ENCODE results near the gene SCN1A. TPM values are rescaled to one million over a fixed set of nuclear protein-coding genes. Genes with fewer than 3 reads are reported as not detected.

SCN1A gene
- total and polyA plus RNA-seq, 3 donors from 2014 or later = 0.04 to 0.31 (median 0.24) TPM

GRCh38 chr2:166155589-166155988 lies 27.8 kb upstream of the SCN1A start:
- H3K36me3 ChIP-seq (ENCODE audit: low read depth, missing control alignments) = no peaks in the 10 kb centered on the region
- WGBS, 2 donors = 52 to 67% methylated on average over 2 of the region's 2 CpGs
- TF ChIP-seq CTCF (IDR thresholded peaks at IDR 0.05) (no peak), POLR2A (IDR thresholded peaks at IDR 0.05) (no peak)
- H3K27me3 ChIP-seq = no peaks in the 10 kb centered on the region
- no peak for DNase-seq
- H3K4me3 ChIP-seq = no peak overlapping the region
- H3K4me1 ChIP-seq = no peaks in the 10 kb centered on the region
- intact Hi-C loops (cut with DNase I; ENCODE audit: low total_unique reads) = no loop called here
- no peaks in the 10 kb centered on the region for H3K9me3 ChIP-seq
- no peak overlapping the region for H3K27ac ChIP-seq

DNA sequence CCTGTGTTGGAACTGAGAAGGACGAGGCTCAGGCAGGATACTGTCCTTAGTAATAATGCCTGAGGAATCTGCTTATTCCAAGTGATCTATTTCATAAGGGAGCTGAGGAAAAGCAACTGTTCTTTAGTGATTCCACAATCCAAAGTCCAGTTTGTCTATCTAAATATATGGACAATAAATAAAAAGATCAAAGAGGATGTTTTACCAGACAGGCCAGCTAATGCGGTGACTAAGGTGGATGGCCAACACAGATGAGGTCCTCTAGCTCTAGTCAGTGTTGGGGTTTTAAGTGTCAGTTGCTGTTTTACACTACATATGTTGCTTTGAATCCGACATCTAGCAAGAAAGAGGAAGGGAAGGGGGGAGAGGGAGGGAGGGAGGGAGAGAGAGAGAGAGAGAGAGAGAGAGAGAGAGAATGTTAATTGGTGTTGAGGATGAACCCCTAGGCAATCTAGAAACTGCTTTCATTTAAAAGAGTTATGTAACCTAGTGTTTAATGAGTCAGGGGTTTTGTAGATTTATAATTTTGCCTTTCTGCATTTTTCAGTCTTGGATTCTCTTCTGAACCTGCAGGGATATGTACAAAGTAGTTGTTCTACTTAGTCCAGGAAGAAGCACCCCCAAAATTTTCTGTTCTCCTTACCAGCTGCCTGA lies 27.0 kb upstream of the SCN1A start:
- Histone ChIP-seq H3K27me3 (no peaks in the 10 kb centered on the region), H3K4me3 (no peak overlapping the region), H3K4me1 (no peaks in the 10 kb centered on the region), H3K9me3 (no peaks in the 10 kb centered on the region), H3K27ac (no peak overlapping the region), H3K36me3 (ENCODE audit: low read depth, missing control alignments) (no peaks in the 10 kb centered on the region)
- intact Hi-C loops (cut with DNase I; ENCODE audit: low total_unique reads) = no loop called here
- no peak for DNase-seq
- WGBS, 2 donors = 64 to 75% methylated on average over 3 of the region's 3 CpGs
- TF ChIP-seq CTCF (IDR thresholded peaks at IDR 0.05) = no peak
- TF ChIP-seq POLR2A (IDR thresholded peaks at IDR 0.05) = no peak

DNA sequence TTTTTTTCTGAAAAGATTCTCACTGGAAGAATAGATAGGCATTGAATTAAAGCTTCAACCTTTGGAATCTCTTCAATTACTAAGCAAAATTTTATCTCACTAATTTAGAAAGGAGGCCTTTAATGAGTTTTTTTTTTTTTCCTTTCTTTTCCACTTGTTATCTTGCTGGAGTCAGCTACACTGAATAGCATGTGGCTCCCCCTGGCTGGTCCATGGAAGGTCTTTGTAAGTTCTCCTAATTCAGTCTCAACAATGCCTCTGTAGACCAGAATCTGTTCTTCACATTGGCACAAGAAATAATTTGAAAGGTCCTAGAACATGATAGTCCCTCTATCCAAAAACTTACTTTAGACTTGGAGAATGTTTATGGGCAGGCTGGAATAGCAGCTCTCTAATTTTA lies 24.2 kb upstream of the SCN1A start:
- no peak for TF ChIP-seq CTCF (IDR thresholded peaks at IDR 0.05)
- TF ChIP-seq POLR2A (IDR thresholded peaks at IDR 0.05) = no peak
- Histone ChIP-seq H3K4me1 (no peaks in the 10 kb centered on the region), H3K36me3 (ENCODE audit: low read depth, missing control alignments) (no peaks in the 10 kb centered on the region), H3K4me3 (no peak overlapping the region), H3K27ac (no peak overlapping the region), H3K27me3 (no peaks in the 10 kb centered on the region), H3K9me3 (no peaks in the 10 kb centered on the region)
- intact Hi-C loops (cut with DNase I; ENCODE audit: low total_unique reads) = no loop called here
- DNase-seq = no peak

GRCh38 chr2:166148500-166149400 lies 20.9 kb upstream of the SCN1A start:
- no peaks in the 10 kb centered on the region for H3K36me3 ChIP-seq (ENCODE audit: low read depth, missing control alignments)
- no peaks in the 10 kb centered on the region for H3K4me1 ChIP-seq
- no peaks in the 10 kb centered on the region for H3K27me3 ChIP-seq
- no peak for TF ChIP-seq CTCF (IDR thresholded peaks at IDR 0.05)
- no peak for TF ChIP-seq POLR2A (IDR thresholded peaks at IDR 0.05)
- no peak for DNase-seq
- intact Hi-C loops (cut with DNase I; ENCODE audit: low total_unique reads) = no loop called here
- no peak overlapping the region for H3K27ac ChIP-seq
- WGBS, 2 donors = 82 to 93% methylated on average over 6 to 7 of the region's 7 CpGs
- H3K9me3 ChIP-seq = no peaks in the 10 kb centered on the region
- H3K4me3 ChIP-seq = no peak overlapping the region

Measured in testis (tissue), 3 donors.